SU-DHL-6 (cell line): ENCODE results near the gene COIL.

Experiments
- EZH2phosphoT487 ChIP-seq: fragments of 200-600 bp; sonication (generic), shearing (Covaris generic); conservative IDR thresholded peaks from 2 replicates; pipeline ENCODE4 v1.6.1; 2018; ENCODE audit warnings: mild to moderate bottlenecking, antibody characterized with exemption, low read length, moderate library complexity, mixed read lengths
- TF ChIP-seq, protein P1 (sequence below): fragments of 200-600 bp; sonication (generic); IDR thresholded peaks from one replicate; pipeline ENCODE4 v1.5.1; 2017; ENCODE audit warnings: antibody characterized with exemption, mild to moderate bottlenecking, low read length, moderate library complexity; ENCODE audit not compliant: insufficient read depth, poor library complexity, severe bottlenecking

DNA sequence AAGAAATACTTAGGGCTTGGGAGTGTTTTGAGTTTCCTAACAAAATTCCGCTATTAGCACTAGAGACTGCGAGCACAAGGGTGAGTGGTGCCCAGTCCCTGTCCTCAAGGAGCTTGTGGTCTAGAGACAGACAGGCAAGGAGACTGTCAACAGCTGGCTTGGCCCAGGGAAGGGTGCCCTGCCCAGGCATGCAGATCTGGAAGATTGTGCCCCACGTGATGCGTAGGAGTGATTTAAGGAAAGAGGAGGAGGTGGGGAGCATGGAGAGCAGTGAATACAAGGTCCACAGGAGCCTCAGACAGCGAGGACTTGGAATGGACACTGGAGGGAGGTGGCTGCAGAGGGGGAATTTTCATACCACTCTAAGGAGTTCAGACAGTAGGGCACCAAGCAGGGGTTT lies 42.1 kb upstream of the COIL start:
- TF ChIP-seq, protein P1, sequence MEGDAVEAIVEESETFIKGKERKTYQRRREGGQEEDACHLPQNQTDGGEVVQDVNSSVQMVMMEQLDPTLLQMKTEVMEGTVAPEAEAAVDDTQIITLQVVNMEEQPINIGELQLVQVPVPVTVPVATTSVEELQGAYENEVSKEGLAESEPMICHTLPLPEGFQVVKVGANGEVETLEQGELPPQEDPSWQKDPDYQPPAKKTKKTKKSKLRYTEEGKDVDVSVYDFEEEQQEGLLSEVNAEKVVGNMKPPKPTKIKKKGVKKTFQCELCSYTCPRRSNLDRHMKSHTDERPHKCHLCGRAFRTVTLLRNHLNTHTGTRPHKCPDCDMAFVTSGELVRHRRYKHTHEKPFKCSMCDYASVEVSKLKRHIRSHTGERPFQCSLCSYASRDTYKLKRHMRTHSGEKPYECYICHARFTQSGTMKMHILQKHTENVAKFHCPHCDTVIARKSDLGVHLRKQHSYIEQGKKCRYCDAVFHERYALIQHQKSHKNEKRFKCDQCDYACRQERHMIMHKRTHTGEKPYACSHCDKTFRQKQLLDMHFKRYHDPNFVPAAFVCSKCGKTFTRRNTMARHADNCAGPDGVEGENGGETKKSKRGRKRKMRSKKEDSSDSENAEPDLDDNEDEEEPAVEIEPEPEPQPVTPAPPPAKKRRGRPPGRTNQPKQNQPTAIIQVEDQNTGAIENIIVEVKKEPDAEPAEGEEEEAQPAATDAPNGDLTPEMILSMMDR = no peak
- no peak for TF ChIP-seq EZH2phosphoT487
